ENCODE results near the gene NUP93.

The NUP93 gene

GRCh38 chr16:56858374-56858773 is 128.4 kb downstream of the NUP93 start:
- in situ Hi-C loops (cut with HindIII; ENCODE audit: low sequenced_read_pairs), result no loop called here
- no peak overlapping the region for H3K4me3 ChIP-seq (ENCODE audit: low read depth, low read length)
- DNase-seq (ENCODE audit: low read depth), result no peak
- TF ChIP-seq CTCF (IDR thresholded peaks at IDR 0.05; ENCODE audit: low read depth, low read length, missing control alignments), result no peak

GRCh38 chr16:56859636-56860035 is 129.7 kb downstream of the NUP93 start:
- H3K4me3 ChIP-seq (ENCODE audit: low read depth, low read length), result no peak overlapping the region
- in situ Hi-C loops (cut with HindIII; ENCODE audit: low sequenced_read_pairs), result no loop called here

GRCh38 chr16:56860226-56861020 is 130.5 kb downstream of the NUP93 start:
- no peak for DNase-seq (ENCODE audit: low read depth)
- in situ Hi-C loops (cut with HindIII; ENCODE audit: low sequenced_read_pairs), result no loop called here
- TF ChIP-seq CTCF (IDR thresholded peaks at IDR 0.05; ENCODE audit: low read depth, low read length, missing control alignments), result no peak
- no peak overlapping the region for H3K4me3 ChIP-seq (ENCODE audit: low read depth, low read length)

More at GRCh38 chr16:56859636-56860035, 129.7 kb downstream of the NUP93 start:
- DNase-seq (ENCODE audit: low read depth), result no peak
- TF ChIP-seq CTCF (IDR thresholded peaks at IDR 0.05; ENCODE audit: low read depth, low read length, missing control alignments), result no peak

GRCh38 chr16:56861092-56861610 is 131.2 kb downstream of the NUP93 start:
- DNase-seq (ENCODE audit: low read depth), result no peak
- no peak overlapping the region for H3K4me3 ChIP-seq (ENCODE audit: low read depth, low read length)
- TF ChIP-seq CTCF (IDR thresholded peaks at IDR 0.05; ENCODE audit: low read depth, low read length, missing control alignments), result no peak
- in situ Hi-C loops (cut with HindIII; ENCODE audit: low sequenced_read_pairs), result no loop called here

- in situ Hi-C loops (cut with HindIII; ENCODE audit: low sequenced_read_pairs), result no loop called here
- DNase-seq (ENCODE audit: low read depth), result no peak
- H3K4me3 ChIP-seq (ENCODE audit: low read depth, low read length), result no peak overlapping the region
- TF ChIP-seq CTCF (IDR thresholded peaks at IDR 0.05; ENCODE audit: low read depth, low read length, missing control alignments), result no peak
Measured at GRCh38 chr16:56861756-56862155, 131.8 kb downstream of the NUP93 start.

GRCh38 chr16:56862776-56863175 is 132.8 kb downstream of the NUP93 start:
- no peak overlapping the region for H3K4me3 ChIP-seq (ENCODE audit: low read depth, low read length)
- no peak for TF ChIP-seq CTCF (IDR thresholded peaks at IDR 0.05; ENCODE audit: low read depth, low read length, missing control alignments)
- in situ Hi-C loops (cut with HindIII; ENCODE audit: low sequenced_read_pairs), result no loop called here
- no peak for DNase-seq (ENCODE audit: low read depth)
